Omental fat pad (tissue), 4 donors: ENCODE measurements around the gene MTG1. TPM values are rescaled to one million over a fixed set of nuclear protein-coding genes. Genes with fewer than 3 reads are reported as not detected.

ENCODE experiments used
- ATAC-seq: fragments of 150-250 bp; one replicate; pipeline ENCODE4 v1.9.1; 2016; ENCODE audit warnings: mild to moderate bottlenecking, moderate library complexity; ENCODE audit not compliant: low FRiP score
- DNase-seq: peaks from one replicate; pipeline ENCODE4 v3.0.0-alpha.2; 2019; ENCODE audit warnings: low spot score
- total RNA-seq, 4 donors: library from RNA; depleted of rRNA; stranded (reverse); fragments of >200 nt; gene quantifications; one replicate each; pipeline ENCODE4 v1.1.0, GENCODE V29; 2016
- TF ChIP-seq, protein P1 (sequence below), 3 donors: fragments of 450-650 bp; IDR thresholded peaks; one replicate each; pipeline ENCODE4 v1.5.1; 2016 to 2017; ENCODE audit warnings: antibody characterized with exemption in 3 of 3, mild to moderate bottlenecking in 3 of 3, moderate library complexity in 2 of 3

Gene MTG1
- total RNA-seq, 4 donors from 2014 or later = 14.6 to 30.9 (median 21.3) TPM

- DNase-seq (no peak), ATAC-seq (no peak)
- TF ChIP-seq, protein P1, sequence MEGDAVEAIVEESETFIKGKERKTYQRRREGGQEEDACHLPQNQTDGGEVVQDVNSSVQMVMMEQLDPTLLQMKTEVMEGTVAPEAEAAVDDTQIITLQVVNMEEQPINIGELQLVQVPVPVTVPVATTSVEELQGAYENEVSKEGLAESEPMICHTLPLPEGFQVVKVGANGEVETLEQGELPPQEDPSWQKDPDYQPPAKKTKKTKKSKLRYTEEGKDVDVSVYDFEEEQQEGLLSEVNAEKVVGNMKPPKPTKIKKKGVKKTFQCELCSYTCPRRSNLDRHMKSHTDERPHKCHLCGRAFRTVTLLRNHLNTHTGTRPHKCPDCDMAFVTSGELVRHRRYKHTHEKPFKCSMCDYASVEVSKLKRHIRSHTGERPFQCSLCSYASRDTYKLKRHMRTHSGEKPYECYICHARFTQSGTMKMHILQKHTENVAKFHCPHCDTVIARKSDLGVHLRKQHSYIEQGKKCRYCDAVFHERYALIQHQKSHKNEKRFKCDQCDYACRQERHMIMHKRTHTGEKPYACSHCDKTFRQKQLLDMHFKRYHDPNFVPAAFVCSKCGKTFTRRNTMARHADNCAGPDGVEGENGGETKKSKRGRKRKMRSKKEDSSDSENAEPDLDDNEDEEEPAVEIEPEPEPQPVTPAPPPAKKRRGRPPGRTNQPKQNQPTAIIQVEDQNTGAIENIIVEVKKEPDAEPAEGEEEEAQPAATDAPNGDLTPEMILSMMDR (IDR thresholded peaks at IDR 0.05) = no peak
These were observed 5.6 kb upstream of the MTG1 start for GRCh38 chr10:133388236-133388972.

- DNase-seq (no peak), ATAC-seq (no peak)
- TF ChIP-seq, protein P1 (IDR thresholded peaks at IDR 0.05) = no peak
These were observed 4.8 kb upstream of the MTG1 start for GRCh38 chr10:133388973-133389818.

DNA sequence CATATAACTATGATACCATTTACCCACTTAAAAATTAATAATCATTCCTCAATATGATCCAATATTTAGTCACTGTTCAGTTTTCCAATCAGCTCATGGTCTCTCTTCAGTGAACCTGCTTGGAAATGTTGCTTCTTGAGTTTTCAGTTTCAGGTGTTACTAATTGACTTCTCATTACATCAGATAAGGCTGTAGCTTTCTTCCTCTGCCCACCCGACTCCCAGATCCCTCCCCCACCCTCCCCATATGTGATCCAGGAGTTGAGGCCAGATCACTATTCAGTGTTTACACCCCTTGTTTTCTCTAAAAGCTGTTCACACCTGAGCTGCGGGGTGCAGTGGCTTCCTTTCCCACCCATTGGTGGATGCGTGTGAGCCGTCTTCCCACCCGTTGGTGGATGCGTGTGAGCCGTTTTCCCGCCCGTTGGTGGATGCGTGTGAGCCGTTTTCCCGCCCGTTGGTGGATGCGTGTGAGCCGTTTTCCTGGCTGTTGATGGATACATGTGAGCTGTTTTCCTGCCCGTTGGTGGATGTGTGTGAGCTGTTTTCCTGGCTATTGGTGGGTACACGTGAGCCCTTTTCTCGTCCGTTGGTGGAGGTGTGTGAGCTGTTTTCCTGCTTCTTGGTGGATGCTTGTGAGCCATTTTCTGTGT lies 3.2 kb upstream of the MTG1 start:
- no peak for ATAC-seq
- no peak for DNase-seq

DNA sequence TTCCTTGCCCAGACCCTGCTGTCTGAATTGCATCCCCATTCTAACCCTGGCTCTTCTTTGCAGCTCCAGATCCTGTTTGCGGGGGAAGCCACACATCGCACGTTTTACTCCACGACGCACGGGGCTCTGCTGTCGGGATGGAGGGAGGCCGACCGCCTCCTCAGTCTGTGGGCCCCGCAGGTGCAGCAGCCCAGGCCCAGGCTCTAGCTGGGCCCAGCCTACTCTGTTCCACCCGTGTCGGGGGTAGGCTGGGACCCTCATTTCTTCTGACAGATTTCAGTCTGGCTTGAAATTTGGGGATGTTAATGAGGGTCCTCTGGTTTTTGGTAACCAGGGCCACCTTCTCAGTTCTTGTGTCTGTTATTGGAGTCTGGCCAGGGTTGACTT lies 2.7 kb upstream of the MTG1 start:
- DNase-seq (no peak), ATAC-seq (no peak)
- TF ChIP-seq, protein P1 (IDR thresholded peaks at IDR 0.05) = no peak

More for the DNA sequence above, 3.2 kb upstream of the MTG1 start:
- TF ChIP-seq, protein P1 (IDR thresholded peaks at IDR 0.05) = no peak

- ATAC-seq (no peak), DNase-seq (no peak)
- TF ChIP-seq, protein P1 (IDR thresholded peaks at IDR 0.05) = no peak
These were observed 2.0 kb upstream of the MTG1 start for GRCh38 chr10:133391761-133392518.

- ATAC-seq (no peak), DNase-seq (no peak)
- TF ChIP-seq, protein P1 (IDR thresholded peaks at IDR 0.05) = no peak
These were observed 425 bp upstream of the MTG1 start for GRCh38 chr10:133393401-133394063.
